ENCODE measurements around the gene PKP3.

GRCh38 chr11:454043-454442, 60.0 kb downstream of the PKP3 start:
- no peak for TF ChIP-seq EZH2 (IDR thresholded peaks at IDR 0.05)
- no peak for TF ChIP-seq POLR2AphosphoS5 (IDR thresholded peaks at IDR 0.05; ENCODE audit: borderline replicate concordance, low read depth, low read length)
